IMR-90 (cell line): ENCODE results near the gene PLA2G4B. TPM values are rescaled to one million over a fixed set of nuclear protein-coding genes. Genes with fewer than 3 reads are reported as not detected.

ENCODE experiments used
- ATAC-seq: fragments of 200-7000 bp; cut with Tn5 transposase; 2 replicates; pipeline ENCODE4 v1.9.1; 2020; ENCODE audit warnings: low read depth, mild to moderate bottlenecking, moderate library complexity
- BruUV-seq: library from RNA; stranded (reverse); fragments of 400-500 nt; replicated peaks from 2 replicates; lab custom pipeline; 2021; lab: Mats Ljungman, UMichigan
- CTCF ChIA-PET: fragments of 300-600 bp; formaldehyde crosslinking; extraction: SDS; loops from one replicate; lab custom pipeline; 2021; ENCODE audit warnings: antibody characterized with exemption; lab: Yijun Ruan, JAX
- POLR2A ChIA-PET: fragments of 300-600 bp; sonication (Branson Sonifier 250); formaldehyde crosslinking; loops from one replicate; lab custom pipeline; 2022; ENCODE audit warnings: antibody characterized with exemption; ENCODE audit not compliant: unreplicated experiment; lab: Charles Lee
- DNase-seq: peaks from one replicate; pipeline ENCODE4 v3.0.0; 2013
- H2AFZ ChIP-seq: replicated peaks from 2 replicates; pipeline ENCODE3; 2013; ENCODE audit warnings: low read length, mild to moderate bottlenecking; ENCODE audit not compliant: poor library complexity
- H2AK5ac ChIP-seq: 2 replicates; pipeline ENCODE4 v1.6.1; 2013; ENCODE audit warnings: low read depth, low read length, inconsistent platforms
- H2AK9ac ChIP-seq: replicated peaks from 2 replicates; pipeline ENCODE3; 2013; ENCODE audit warnings: mild to moderate bottlenecking, low read depth, low read length, moderate library complexity; ENCODE audit not compliant: poor library complexity
- H2BK120ac ChIP-seq: 2 replicates; pipeline ENCODE4 v1.6.1; 2013; ENCODE audit warnings: low read depth, low read length, inconsistent platforms
- H2BK15ac ChIP-seq: 3 replicates; pipeline ENCODE4 v1.6.1; 2013; ENCODE audit warnings: low read depth, low read length, inconsistent platforms
- H2BK20ac ChIP-seq: 2 replicates; pipeline ENCODE4 v1.6.1; 2013; ENCODE audit warnings: low read depth, mild to moderate bottlenecking, inconsistent platforms, low read length, moderate library complexity
- H2BK5ac ChIP-seq: 2 replicates; pipeline ENCODE4 v1.6.1; 2013; ENCODE audit warnings: mild to moderate bottlenecking, low read depth, low read length, inconsistent platforms; ENCODE audit not compliant: poor library complexity, severe bottlenecking
- H3K14ac ChIP-seq: replicated peaks from 2 replicates; pipeline ENCODE4 v1.6.1; 2013; ENCODE audit warnings: low read depth, low read length, inconsistent platforms
- H3K18ac ChIP-seq: 2 replicates; pipeline ENCODE4 v1.6.1; 2013; ENCODE audit warnings: low read depth, low read length, control low read depth
- H3K23ac ChIP-seq: 2 replicates; pipeline ENCODE4 v1.6.1; 2013; ENCODE audit warnings: low read depth, low read length, inconsistent platforms
- H3K27ac ChIP-seq: 2 replicates; pipeline ENCODE4 v1.5.1; 2013; ENCODE audit warnings: mild to moderate bottlenecking, control low read depth, low read length; ENCODE audit not compliant: insufficient read depth
- H3K27me3 ChIP-seq: 2 replicates; pipeline ENCODE4 v1.6.1; 2013; ENCODE audit warnings: low read length; ENCODE audit not compliant: control insufficient read depth, insufficient read depth
- H3K36me3 ChIP-seq: 2 replicates; pipeline ENCODE4 v1.6.1; 2013; ENCODE audit warnings: low read length, mixed read lengths; ENCODE audit not compliant: control insufficient read depth, insufficient read depth
- H3K4ac ChIP-seq: 2 replicates; pipeline ENCODE4 v1.6.1; 2013; ENCODE audit warnings: low read depth, low read length, inconsistent platforms
- H3K4me1 ChIP-seq: 2 replicates; pipeline ENCODE4 v1.6.1; 2013; ENCODE audit warnings: low read length, mixed read lengths; ENCODE audit not compliant: control insufficient read depth, insufficient read depth
- H3K4me2 ChIP-seq: 2 replicates; pipeline ENCODE4 v1.6.1; 2013; ENCODE audit warnings: low read depth, mild to moderate bottlenecking, control low read depth, low read length, moderate library complexity
- H3K4me3 ChIP-seq: 2 replicates; pipeline ENCODE4 v1.5.1; 2013; ENCODE audit warnings: low read depth, mild to moderate bottlenecking, control low read depth, low read length, moderate library complexity; ENCODE audit not compliant: insufficient read depth
- H3K56ac ChIP-seq: 2 replicates; pipeline ENCODE4 v1.6.1; 2013; ENCODE audit warnings: low read length, inconsistent platforms; ENCODE audit not compliant: insufficient read depth; ENCODE audit errors: extremely low read depth
- H3K79me1 ChIP-seq, 2 experiments: 2 replicates each; pipeline ENCODE4 v1.6.1; 2013; ENCODE audit warnings: low read length in 2 of 2, inconsistent platforms in 1 of 2, low read depth in 1 of 2
- H3K9ac ChIP-seq: 2 replicates; pipeline ENCODE4 v1.6.1; 2013; ENCODE audit warnings: low read depth, low read length, control low read depth
- H3K9me1 ChIP-seq: 2 replicates; pipeline ENCODE4 v1.6.1; 2013; ENCODE audit warnings: low read length, inconsistent platforms; ENCODE audit not compliant: insufficient read depth
- H3K9me3 ChIP-seq: 2 replicates; pipeline ENCODE4 v1.6.1; 2013; ENCODE audit warnings: low read length; ENCODE audit not compliant: control insufficient read depth, insufficient read depth
- H4K20me1 ChIP-seq: 2 replicates; pipeline ENCODE4 v1.6.1; 2013; ENCODE audit warnings: low read length, inconsistent platforms; ENCODE audit not compliant: insufficient read depth
- H4K5ac ChIP-seq: 2 replicates; pipeline ENCODE4 v1.6.1; 2013; ENCODE audit warnings: mild to moderate bottlenecking, low read depth, low read length, control low read depth
- H4K8ac ChIP-seq, 2 experiments: 2 replicates each; pipeline ENCODE4 v1.6.1; 2013; ENCODE audit warnings: low read depth in 2 of 2, low read length in 2 of 2, control low read depth in 1 of 2, inconsistent platforms in 1 of 2
- H4K91ac ChIP-seq: 2 replicates; pipeline ENCODE4 v1.6.1; 2013; ENCODE audit warnings: low read depth, low read length, inconsistent platforms; ENCODE audit not compliant: insufficient read depth
- BHLHE40 ChIP-seq: fragments of 150-350 bp; IDR thresholded peaks from 2 replicates; pipeline ENCODE4 v1.6.1; 2016; ENCODE audit warnings: mild to moderate bottlenecking, low read depth, low read length
- WGBS, 2 experiments: methylation state at CpG; one replicate each; pipeline versions ENCODE4 v1.1.5 to v1.1.7; 2013; ENCODE audit warnings: missing lambda C conversion rate in 2 of 2; ENCODE audit not compliant: insufficient read length in 1 of 2; ENCODE audit errors: extremely low coverage in 2 of 2; 5-methylcytosine and 5-hydroxymethylcytosine counted together
- dilution Hi-C: fragments of 300-500 bp; cut with HindIII; formaldehyde crosslinking; loops from one replicate; pipeline ENCODE4 v1.14.3; 2018; ENCODE audit warnings: low sequenced_read_pairs; ENCODE audit not compliant: unreplicated experiment
- in situ Hi-C: fragments of 300-500 bp; cut with MboI; formaldehyde crosslinking; loops from 3 replicates; pipeline ENCODE4 v1.14.3; 2019; ENCODE audit warnings: low sequenced_read_pairs, inconsistent platforms, mixed read lengths
- intact Hi-C: fragments of 100-400 bp; cut with micrococcal nuclease; formaldehyde crosslinking; loops from 2 replicates; pipeline ENCODE4 v1.10.0; 2022
- polyA plus RNA-seq, 3 experiments: library from polyadenylated mRNA; depleted of rRNA; stranded (reverse); fragments of >200 nt; gene quantifications; 2 replicates each; pipeline ENCODE4 v1.2.3, GENCODE V29; 2012; ENCODE audit warnings: low replicate concordance in 1 of 3
- total RNA-seq: library from RNA; depleted of rRNA; stranded (reverse); fragments of >200 nt; gene quantifications from 2 replicates; pipeline ENCODE4 v1.2.3, GENCODE V29; 2012

The PLA2G4B gene
- total and polyA plus RNA-seq, 2 of the 4 experiments (the other 2 are of a cell fraction) = 0.18 to 3.1 TPM

GRCh38 chr15:41842229-41842628 lies 3.6 kb downstream of the PLA2G4B start:
- Histone ChIP-seq H4K8ac (no peak overlapping the region), H2BK5ac (no peak overlapping the region), H2BK15ac (no peak overlapping the region), H2AK9ac (no peak overlapping the region), H3K9me3 (no peaks in the 10 kb centered on the region), H4K91ac (no peak overlapping the region), H3K56ac (no peak overlapping the region), H3K27me3 (no peaks in the 10 kb centered on the region), H3K14ac (no peak overlapping the region), H3K9me1 (no peaks in the 10 kb centered on the region), H2BK20ac (no peak overlapping the region), H2BK120ac (no peak overlapping the region), H3K4me2 (no peak overlapping the region), H4K5ac (no peak overlapping the region), H3K27ac (no peak overlapping the region), H3K18ac (no peak overlapping the region), H3K23ac (no peak overlapping the region), H4K20me1 (0 out of 2 replicates have a peak, but pooled peaks cover 9% of the 10 kb centered on the region), H3K79me1 (no peaks in the 10 kb centered on the region; a peak in 1 of 4 replicates), H2AK5ac (no peak overlapping the region), H3K36me3 (peaks cover 12% of the 10 kb centered on the region; the same call in 1 of the 2 replicates), H2AFZ (no peak overlapping the region), H3K9ac (no peak overlapping the region), H3K4ac (no peak overlapping the region), H3K4me1 (no peaks in the 10 kb centered on the region), H3K4me3 (no peak overlapping the region)
- dilution Hi-C loops (no loop called here), intact Hi-C loops (no loop called here), in situ Hi-C loops (no loop called here)
- no TSS peak for BruUV-seq
- DNase-seq = no peak
- ChIA-PET POLR2A (no interaction called here), CTCF (no interaction called here)
- WGBS, 2 experiments = 67% methylated on average over 2 of the region's 12 CpGs; no CpG with 5 or more reads in 1 of the 2 experiments
- no peak for TF ChIP-seq BHLHE40
- ATAC-seq = no peak
